ENCODE results near the gene ZNF334. TPM values are rescaled to one million over a fixed set of nuclear protein-coding genes. Genes with fewer than 3 reads are reported as not detected.

Gene ZNF334
- total RNA-seq, 1 experiment from 2014 or later, result 19.5 TPM

- H4K5ac ChIP-seq (ENCODE audit: insufficient read length, low read depth, low read length), result no peak overlapping the region
- H3K4me2 ChIP-seq (ENCODE audit: insufficient read depth, insufficient read length, low read length), result no peak overlapping the region
- no peaks in the 10 kb centered on the region for H3K79me2 ChIP-seq (ENCODE audit: insufficient read depth, low read length)
- no peaks in the 10 kb centered on the region; the same call in 1 of the 2 replicates for H3K4me1 ChIP-seq (ENCODE audit: insufficient read depth, low read length)
- H3K23ac ChIP-seq (ENCODE audit: insufficient read length, low read depth, low read length), result no peak overlapping the region
- H2BK15ac ChIP-seq (ENCODE audit: low read depth, low read length), result no peak overlapping the region
- no peak overlapping the region for H2BK120ac ChIP-seq (ENCODE audit: low read depth, low read length, poor library complexity, severe bottlenecking)
- Mint-ChIP-seq H3K36me3 (ENCODE audit: insufficient read depth in 1 of 3, low read depth in 3 of 3) (no peaks in the 10 kb centered on the region), H3K9me3 (no peaks in the 10 kb centered on the region), H3K27me3 (ENCODE audit: low read depth) (no peaks in the 10 kb centered on the region), H3K4me3 (no peak overlapping the region), H3K4me1 (peaks cover 31 to 35% of the 10 kb centered on the region in 2 experiments), H3K27ac (no peak overlapping the region)
- no peak overlapping the region for H2AK5ac ChIP-seq (ENCODE audit: insufficient read length, low read length)
- TF ChIP-seq CTCF (conservative IDR thresholded peaks at IDR 0.05), result no peak
- H3K27ac ChIP-seq (ENCODE audit: insufficient read length, low read depth, low read length), result no peak overlapping the region
- H3K27me3 ChIP-seq (ENCODE audit: insufficient read depth, low read length), result no peaks in the 10 kb centered on the region
- H3K14ac ChIP-seq (ENCODE audit: insufficient read depth, low read length), result no peak overlapping the region
- H2BK5ac ChIP-seq (ENCODE audit: insufficient read length, low read length), result no peak overlapping the region
- no peak overlapping the region for H3K9ac ChIP-seq (ENCODE audit: extremely low read depth, insufficient read length, low read length)
- H2BK20ac ChIP-seq (ENCODE audit: low read depth, low read length, poor library complexity, severe bottlenecking), result no peak overlapping the region
- no peak overlapping the region for H4K91ac ChIP-seq (ENCODE audit: insufficient read length, low read depth, low read length)
- no peaks in the 10 kb centered on the region for H3K79me1 ChIP-seq (ENCODE audit: insufficient read depth, low read depth, low read length, poor library complexity, severe bottlenecking)
- H3K56ac ChIP-seq (ENCODE audit: insufficient read length, low read depth, low read length), result no peak overlapping the region
- no peaks in the 10 kb centered on the region for H4K20me1 ChIP-seq (ENCODE audit: control insufficient read depth, insufficient read depth, insufficient read length)
- no peak overlapping the region for H2AFZ ChIP-seq (ENCODE audit: low read length)
- no peak for DNase-seq
- no peak overlapping the region for H3T11ph ChIP-seq (ENCODE audit: low read length)
- no peak overlapping the region for H4K8ac ChIP-seq (replicated peaks; ENCODE audit: insufficient read length, low read depth, low read length)
- no peaks in the 10 kb centered on the region for H3K9me3 ChIP-seq (ENCODE audit: control insufficient read depth, low read depth, low read length)
- H2BK12ac ChIP-seq (ENCODE audit: insufficient read length, low read depth, low read length), result no peak overlapping the region
- no peak overlapping the region for H3K18ac ChIP-seq (ENCODE audit: insufficient read length, low read depth, low read length)
- WGBS (ENCODE audit: extremely low coverage, insufficient read length, low lambda C conversion rate), result no CpG with 5 or more reads among the region's 5 CpGs
- no peak overlapping the region for H3K4ac ChIP-seq (ENCODE audit: low read depth, low read length)
- no peaks in the 10 kb centered on the region for H3K23me2 ChIP-seq (ENCODE audit: insufficient read length, low read depth, low read length, poor library complexity, severe bottlenecking)
These were observed 35.3 kb upstream of the ZNF334 start for GRCh38 chr20:46548688-46549087.

Measured in H9 (cell line).